Trophoblast cell (in vitro differentiated cells and primary cell): ENCODE data around the gene SLITRK3.

ENCODE experiments used
- DNase-seq, 2 donors: peaks; one replicate each; pipeline ENCODE4 v3.0.0-alpha.2; 2016
- H2AFZ ChIP-seq: 2 replicates; pipeline ENCODE4 v1.6.1; 2013; ENCODE audit warnings: low read length, moderate library complexity, mild to moderate bottlenecking; ENCODE audit not compliant: insufficient read depth, poor library complexity
- H2AK5ac ChIP-seq: 2 replicates; pipeline ENCODE4 v1.6.1; 2013; ENCODE audit warnings: mild to moderate bottlenecking, low read length
- H2BK120ac ChIP-seq: 2 replicates; pipeline ENCODE4 v1.6.1; 2013; ENCODE audit warnings: low read length, mild to moderate bottlenecking, moderate library complexity; ENCODE audit not compliant: insufficient read depth, poor library complexity
- H2BK12ac ChIP-seq: 2 replicates; pipeline ENCODE4 v1.6.1; 2013; ENCODE audit warnings: mild to moderate bottlenecking, low read length, moderate library complexity
- H2BK5ac ChIP-seq: 2 replicates; pipeline ENCODE4 v1.6.1; 2013; ENCODE audit warnings: low read length, low read depth, moderate library complexity, mild to moderate bottlenecking; ENCODE audit not compliant: poor library complexity
- H3K14ac ChIP-seq: 2 replicates; pipeline ENCODE4 v1.6.1; 2013; ENCODE audit warnings: mild to moderate bottlenecking, low read length
- H3K18ac ChIP-seq: 2 replicates; pipeline ENCODE4 v1.6.1; 2013; ENCODE audit warnings: mild to moderate bottlenecking, low read length
- H3K23ac ChIP-seq: 2 replicates; pipeline ENCODE4 v1.6.1; 2013; ENCODE audit warnings: low read length
- H3K27ac ChIP-seq: 2 replicates; pipeline ENCODE4 v1.5.1; 2013; ENCODE audit warnings: low read depth, mild to moderate bottlenecking, inconsistent platforms, low read length, moderate library complexity
- H3K27me3 ChIP-seq: 2 replicates; pipeline ENCODE4 v1.6.1; 2013; ENCODE audit warnings: inconsistent platforms, mild to moderate bottlenecking, low read length, moderate library complexity; ENCODE audit not compliant: insufficient read depth
- H3K36me3 ChIP-seq, 2 experiments: 1 replicate in 1 of 2; 2 replicates in 1 of 2; pipeline ENCODE4 v1.6.1; 2013; ENCODE audit warnings: low read length in 2 of 2, mild to moderate bottlenecking in 2 of 2, moderate library complexity in 1 of 2; ENCODE audit not compliant: insufficient read depth in 2 of 2, control insufficient read depth in 1 of 2
- H3K4ac ChIP-seq: 2 replicates; pipeline ENCODE4 v1.6.1; 2013; ENCODE audit warnings: low read depth, mild to moderate bottlenecking, low read length, moderate library complexity
- H3K4me1 ChIP-seq, 2 experiments: 1 replicate in 1 of 2; 2 replicates in 1 of 2; pipeline ENCODE4 v1.6.1; 2013; ENCODE audit warnings: low read length in 2 of 2, mild to moderate bottlenecking in 2 of 2, moderate library complexity in 1 of 2; ENCODE audit not compliant: insufficient read depth in 2 of 2, control insufficient read depth in 1 of 2
- H3K4me2 ChIP-seq: 2 replicates; pipeline ENCODE4 v1.6.1; 2013; ENCODE audit warnings: inconsistent platforms, mild to moderate bottlenecking, low read length, moderate library complexity
- H3K4me3 ChIP-seq: 2 replicates; pipeline ENCODE4 v1.5.1; 2013; ENCODE audit warnings: mild to moderate bottlenecking, low read depth, low read length, inconsistent platforms
- H3K79me1 ChIP-seq: one replicate; pipeline ENCODE4 v1.6.1; 2013; ENCODE audit warnings: low read length
- H3K79me2 ChIP-seq: 2 replicates; pipeline ENCODE4 v1.6.1; 2013; ENCODE audit warnings: low read length, mild to moderate bottlenecking; ENCODE audit not compliant: control insufficient read depth, insufficient read depth, poor library complexity
- H3K9ac ChIP-seq: 2 replicates; pipeline ENCODE4 v1.6.1; 2013; ENCODE audit warnings: mild to moderate bottlenecking, low read length
- H3K9me3 ChIP-seq: 2 replicates; pipeline ENCODE4 v1.6.1; 2013; ENCODE audit warnings: low read depth, mild to moderate bottlenecking, control low read depth, inconsistent platforms, low read length; ENCODE audit not compliant: insufficient read depth
- H4K12ac ChIP-seq: 2 replicates; pipeline ENCODE4 v1.6.1; 2013; ENCODE audit warnings: low read depth, mild to moderate bottlenecking, low read length, moderate library complexity
- H4K8ac ChIP-seq: 2 replicates; pipeline ENCODE4 v1.6.1; 2013; ENCODE audit warnings: low read depth, mild to moderate bottlenecking, low read length, moderate library complexity
- H4K91ac ChIP-seq: one replicate; pipeline ENCODE4 v1.6.1; 2013; ENCODE audit warnings: low read depth, mild to moderate bottlenecking, low read length, moderate library complexity
- WGBS: extraction: QIAGEN DNeasy Blood & Tissue Kit; methylation state at CpG from one replicate; pipeline ENCODE4 v1.1.7; 2013; ENCODE audit warnings: missing lambda C conversion rate; ENCODE audit not compliant: insufficient read length, insufficient coverage; ENCODE audit errors: extremely low coverage; 5-methylcytosine and 5-hydroxymethylcytosine counted together

The SLITRK3 gene

DNA sequence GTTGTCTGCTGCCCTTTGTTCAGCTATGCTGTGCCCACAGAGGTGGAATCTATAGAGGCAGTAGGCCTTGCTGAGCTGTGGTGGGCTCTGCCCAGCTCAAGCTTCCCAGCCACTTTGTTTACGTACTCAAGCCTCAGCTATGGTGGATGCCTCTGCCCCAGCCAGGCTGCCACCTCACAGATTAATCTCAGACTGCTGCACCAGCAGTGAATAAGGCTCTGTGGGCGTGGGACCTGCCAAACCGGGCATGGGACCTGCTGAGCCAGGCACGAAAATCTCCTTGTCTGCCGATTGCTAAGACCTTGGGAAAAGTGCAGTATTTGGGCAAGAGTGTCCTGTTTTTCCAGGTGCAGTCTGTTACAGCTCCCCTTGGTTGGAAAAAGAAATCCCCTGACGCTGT is 26.8 kb downstream of the SLITRK3 start:
- Histone ChIP-seq H4K8ac (no peak overlapping the region), H3K4ac (no peak overlapping the region), H3K9ac (no peak overlapping the region), H2BK12ac (no peak overlapping the region), H3K79me2 (no peaks in the 10 kb centered on the region), H2BK5ac (no peak overlapping the region), H3K79me1 (no peaks in the 10 kb centered on the region), H3K4me1 (no peaks in the 10 kb centered on the region), H3K18ac (no peak overlapping the region), H3K9me3 (no peaks in the 10 kb centered on the region), H3K4me2 (no peak overlapping the region), H2AK5ac (no peak overlapping the region), H3K23ac (no peak overlapping the region), H3K27me3 (no peaks in the 10 kb centered on the region), H4K12ac (no peak overlapping the region), H3K4me3 (no peak overlapping the region), H3K36me3 (no peaks in the 10 kb centered on the region), H2AFZ (no peak overlapping the region), H3K27ac (no peak overlapping the region), H2BK120ac (no peak overlapping the region), H3K14ac (no peak overlapping the region), H4K91ac (no peak overlapping the region)
- DNase-seq: no peak
- WGBS: no CpG with 5 or more reads among the region's 6 CpGs

GRCh38 chr3:165162883-165163282 is 33.3 kb downstream of the SLITRK3 start:
- Histone ChIP-seq H4K91ac (no peak overlapping the region), H3K14ac (no peak overlapping the region), H2BK5ac (no peak overlapping the region), H4K12ac (no peak overlapping the region), H3K23ac (no peak overlapping the region), H3K27me3 (no peaks in the 10 kb centered on the region), H2AFZ (no peak overlapping the region), H2BK120ac (no peak overlapping the region), H3K9ac (no peak overlapping the region), H4K8ac (no peak overlapping the region), H3K9me3 (no peaks in the 10 kb centered on the region), H3K4me1 (no peaks in the 10 kb centered on the region), H3K4me2 (no peak overlapping the region), H3K79me1 (no peaks in the 10 kb centered on the region), H3K79me2 (no peaks in the 10 kb centered on the region), H3K4ac (no peak overlapping the region), H3K36me3 (no peaks in the 10 kb centered on the region), H3K18ac (no peak overlapping the region), H3K27ac (no peak overlapping the region), H2BK12ac (no peak overlapping the region), H2AK5ac (no peak overlapping the region), H3K4me3 (no peak overlapping the region)
- WGBS: no CpG with 5 or more reads among the region's 1 CpG
- no peak for DNase-seq

DNA sequence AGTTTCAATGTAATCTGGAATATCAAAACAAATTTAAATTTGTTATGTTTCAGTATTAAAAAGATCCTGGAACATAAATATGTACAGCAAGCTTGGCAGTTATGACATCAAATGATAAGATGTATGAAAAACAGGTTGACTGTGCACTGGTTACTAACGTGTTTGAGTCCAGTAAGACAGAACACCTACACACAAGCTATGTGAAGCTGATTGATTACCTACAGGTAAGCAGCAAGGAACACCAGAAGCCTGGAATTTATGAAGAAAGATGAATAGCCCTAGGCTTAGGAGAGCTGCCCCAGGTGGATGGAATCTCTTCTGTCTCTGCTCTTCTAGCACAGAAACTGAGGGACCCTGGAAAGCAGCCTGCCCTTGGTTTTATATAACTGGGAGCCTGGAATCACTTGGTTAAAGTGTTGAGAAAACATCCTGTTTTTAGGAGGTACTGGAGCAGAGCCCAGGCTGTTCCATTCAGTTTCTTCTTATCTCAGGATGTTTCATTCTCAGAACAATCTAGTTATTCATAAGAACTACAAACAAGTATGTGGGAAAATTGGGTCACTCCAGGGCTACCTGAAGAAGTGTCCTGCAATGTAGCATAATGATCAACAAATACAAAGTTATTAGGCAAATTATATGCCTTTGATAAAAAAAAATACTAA is 36.3 kb downstream of the SLITRK3 start:
- Histone ChIP-seq H4K8ac (no peak overlapping the region), H3K27me3 (no peaks in the 10 kb centered on the region), H3K9ac (no peak overlapping the region), H2BK120ac (no peak overlapping the region), H3K4me2 (no peak overlapping the region), H2AFZ (no peak overlapping the region), H3K14ac (no peak overlapping the region), H3K4ac (no peak overlapping the region), H2BK12ac (no peak overlapping the region), H3K18ac (no peak overlapping the region), H3K79me1 (no peaks in the 10 kb centered on the region), H3K4me3 (no peak overlapping the region), H3K23ac (no peak overlapping the region), H3K36me3 (no peaks in the 10 kb centered on the region), H2BK5ac (no peak overlapping the region), H4K12ac (no peak overlapping the region), H3K9me3 (no peaks in the 10 kb centered on the region), H3K27ac (no peak overlapping the region), H2AK5ac (no peak overlapping the region), H4K91ac (no peak overlapping the region), H3K4me1 (no peaks in the 10 kb centered on the region), H3K79me2 (no peaks in the 10 kb centered on the region)
- WGBS: no CpG with 5 or more reads among the region's 1 CpG
- no peak for DNase-seq

DNA sequence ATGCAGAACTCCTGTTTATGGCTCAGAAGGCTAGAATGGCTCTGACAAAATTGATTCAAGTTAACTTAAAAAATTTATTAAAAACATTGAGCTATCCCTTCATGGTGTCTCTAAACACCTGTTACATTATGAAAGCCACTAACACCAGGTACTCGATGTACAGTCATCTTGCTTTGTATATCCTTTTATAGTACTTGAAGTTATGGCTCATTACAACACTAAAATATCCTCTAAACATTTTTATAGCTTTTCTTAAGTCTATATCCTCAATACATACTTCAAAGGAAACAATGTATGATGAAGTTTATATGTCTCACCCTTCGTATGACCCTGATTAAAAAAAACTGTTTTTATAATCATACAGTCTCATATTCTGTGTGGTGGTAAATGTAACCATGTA is 38.2 kb downstream of the SLITRK3 start:
- no peak overlapping the region for H3K14ac ChIP-seq
- no peak overlapping the region for H2BK12ac ChIP-seq
- H2AK5ac ChIP-seq: no peak overlapping the region
- no peak overlapping the region for H3K4me2 ChIP-seq
- no peak overlapping the region for H4K12ac ChIP-seq
- no peak for DNase-seq
- WGBS: no CpG with 5 or more reads among the region's 2 CpGs
- H3K79me2 ChIP-seq: no peaks in the 10 kb centered on the region
- H3K18ac ChIP-seq: no peak overlapping the region
- no peak overlapping the region for H3K4me3 ChIP-seq
- no peak overlapping the region for H3K4ac ChIP-seq
- no peaks in the 10 kb centered on the region for H3K36me3 ChIP-seq
- H2BK5ac ChIP-seq: no peak overlapping the region
- H2BK120ac ChIP-seq: no peak overlapping the region
- H3K4me1 ChIP-seq: no peaks in the 10 kb centered on the region
- no peak overlapping the region for H2AFZ ChIP-seq
- H3K9me3 ChIP-seq: no peaks in the 10 kb centered on the region
- no peak overlapping the region for H3K27ac ChIP-seq
- no peaks in the 10 kb centered on the region for H3K79me1 ChIP-seq
- H3K23ac ChIP-seq: no peak overlapping the region
- H3K27me3 ChIP-seq: no peaks in the 10 kb centered on the region
- no peak overlapping the region for H3K9ac ChIP-seq
- H4K91ac ChIP-seq: no peak overlapping the region
- no peak overlapping the region for H4K8ac ChIP-seq
